ENCODE measurements around the gene FAM156B.
"Not testable (repeated sequence)": the region's sequence is repeated elsewhere in the genome, so short reads cannot be mapped to it uniquely, and the experiment has no call there.

The FAM156B gene

GRCh38 chrX:52896855-52897709, at the start of gene FAM156B:
Gene FAM156B (plus strand): TSS chrX:52897330. CDS start chrX:52907226, 9,896 bp downstream.
- DNase-seq = not testable (repeated sequence)

DNA sequence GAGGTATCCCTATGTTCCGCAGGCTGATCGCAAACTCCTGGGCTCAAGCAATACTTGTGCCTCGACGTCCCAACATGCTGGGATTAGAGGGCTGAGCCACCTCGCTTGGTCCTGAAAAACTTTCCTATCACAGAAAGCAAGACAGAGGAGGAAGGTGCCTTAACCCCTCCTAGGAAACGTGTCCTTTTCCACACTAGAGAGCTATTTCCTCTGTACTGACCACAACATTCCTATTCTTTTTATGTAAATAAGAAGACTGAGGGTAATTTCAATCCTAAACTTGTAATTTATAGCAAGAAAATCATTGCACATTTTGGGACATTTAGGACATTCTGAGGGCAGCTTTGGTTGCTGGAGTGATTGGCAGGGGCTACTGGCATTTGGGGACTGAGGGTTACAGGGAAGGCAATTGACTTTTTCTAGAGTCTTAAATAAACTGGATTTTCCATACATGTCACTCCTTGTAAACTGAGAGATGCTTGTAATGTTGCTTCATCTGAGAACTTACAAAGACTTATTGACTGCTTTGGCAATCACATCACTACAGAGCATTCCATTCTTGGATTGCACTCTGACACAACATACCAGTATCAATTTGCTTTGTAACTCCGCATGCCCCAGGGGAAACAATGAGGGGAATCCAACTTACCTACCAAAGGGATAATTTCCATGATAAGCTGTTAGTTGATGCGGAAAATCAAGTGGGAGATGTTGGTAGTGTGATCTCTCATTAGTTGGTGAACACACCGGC, 44.8 kb upstream of the FAM156B start:
- DNase-seq = no peak

GRCh38 chrX:52856991-52857525, 40.1 kb upstream of the FAM156B start:
- DNase-seq = not testable (repeated sequence)

DNA sequence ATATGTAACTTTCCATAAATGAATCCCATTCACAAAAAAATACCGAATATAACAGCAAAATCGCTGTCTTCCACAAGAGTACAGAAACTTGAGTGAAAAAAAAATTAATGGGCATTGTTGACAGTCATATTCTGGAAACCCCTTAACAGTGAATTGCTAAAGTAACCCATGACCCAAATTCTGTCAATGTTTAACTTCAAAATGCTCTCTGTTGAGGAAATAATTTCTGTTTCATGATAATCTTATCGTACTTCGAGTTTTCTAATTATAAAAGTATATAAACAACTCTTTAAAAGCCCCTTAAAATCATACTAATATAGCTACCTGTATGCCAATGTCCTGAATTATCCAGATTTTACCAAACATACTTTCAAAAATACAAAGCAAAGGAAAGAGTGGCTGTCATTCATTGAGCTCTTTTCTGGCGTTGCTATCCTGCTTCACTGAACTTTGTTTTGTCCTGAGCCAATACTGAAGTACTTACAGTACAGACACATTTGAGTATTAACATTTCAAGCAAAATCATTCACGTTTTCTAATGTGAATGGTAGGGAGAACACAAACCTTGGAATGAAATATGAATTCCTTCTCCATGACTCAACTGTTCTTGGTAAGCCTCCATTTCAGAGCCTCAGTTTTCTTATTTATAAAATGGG, 31.7 kb upstream of the FAM156B start:
- DNase-seq = no peak

DNA sequence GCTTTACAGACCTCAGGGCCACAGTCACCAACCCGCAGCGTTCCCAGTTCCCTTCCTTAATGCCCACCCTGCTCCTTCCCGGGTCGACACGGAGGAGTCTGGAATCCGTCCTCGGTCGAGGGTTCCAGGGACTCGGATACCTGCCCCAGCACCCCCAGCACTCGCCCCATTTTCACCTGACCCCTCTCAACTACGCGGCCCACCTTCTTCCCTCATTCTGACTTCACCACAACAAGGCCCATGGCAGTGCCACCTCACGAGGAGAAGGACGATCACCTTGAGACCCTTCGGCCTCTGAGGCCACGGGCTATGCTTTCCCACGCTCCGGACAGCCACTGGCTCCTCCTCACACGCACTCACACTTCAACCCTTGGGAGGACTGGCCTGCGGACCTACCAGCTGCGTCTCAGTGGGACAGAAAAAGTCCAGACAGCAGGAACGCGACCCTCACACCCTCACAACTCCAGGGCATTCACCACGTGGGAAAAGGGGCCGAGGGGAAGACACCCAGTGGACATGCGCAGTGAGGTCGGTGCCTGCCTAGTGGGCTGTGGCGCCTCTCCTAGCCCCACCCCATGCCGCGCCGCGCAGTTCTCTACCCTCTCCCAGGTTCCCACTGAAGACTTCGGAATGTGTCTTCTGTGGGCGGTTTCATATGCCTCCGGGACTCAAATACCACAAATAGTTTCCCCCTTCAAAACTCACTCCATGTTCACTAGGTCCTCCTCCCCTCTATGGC, 29.4 kb upstream of the FAM156B start, which contains the start of gene XAGE3:
XAGE3 (minus strand) TSS at position 474 of the 739 bp plus-strand sequence. CDS start 950 bp downstream, outside the sequence.
- DNase-seq = no peak

DNA sequence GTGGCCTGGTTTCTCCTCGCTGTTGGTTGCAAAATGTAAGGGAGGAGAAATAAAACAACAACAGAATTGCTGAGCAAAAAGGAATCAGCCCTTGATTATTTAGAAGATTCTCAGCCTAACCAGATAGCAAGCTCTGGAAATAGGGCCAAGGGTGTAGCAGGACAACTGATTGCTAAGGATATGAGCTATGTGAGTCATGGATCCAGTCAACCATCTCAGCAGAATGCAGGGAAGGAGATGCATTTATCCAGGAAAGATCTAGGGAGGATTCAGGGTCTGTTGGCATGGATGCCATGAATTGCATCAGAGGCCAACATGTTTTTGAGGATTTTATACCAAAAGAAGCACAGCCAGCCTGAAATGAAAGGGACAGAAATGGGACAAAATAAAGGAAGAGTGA, 27.1 kb upstream of the FAM156B start:
- DNase-seq = no peak

- not testable (repeated sequence) for DNase-seq
Measured at GRCh38 chrX:52873825-52874224, 23.3 kb upstream of the FAM156B start.

DNA sequence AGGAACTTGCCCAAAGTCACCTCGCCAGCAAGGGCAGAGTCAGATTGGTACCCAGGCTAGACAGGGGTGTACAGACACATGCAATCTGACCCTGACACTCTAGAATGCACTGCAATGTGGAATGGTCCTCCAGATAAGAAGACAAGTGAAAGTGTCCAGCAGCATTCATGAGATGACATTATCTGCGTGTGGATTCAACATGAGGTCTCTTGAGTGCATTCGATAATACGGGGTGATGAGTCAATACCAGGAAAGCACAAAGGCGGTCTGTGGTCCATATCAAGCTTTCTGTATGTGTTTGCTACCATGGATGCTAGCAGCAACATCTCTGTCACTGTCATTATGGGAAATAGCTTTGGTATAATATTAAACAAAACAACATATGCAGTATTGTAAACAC, 22.5 kb upstream of the FAM156B start:
- DNase-seq = no peak

- DNase-seq = not testable (repeated sequence)
Measured at GRCh38 chrX:52875436-52875835, 21.7 kb upstream of the FAM156B start.

DNA sequence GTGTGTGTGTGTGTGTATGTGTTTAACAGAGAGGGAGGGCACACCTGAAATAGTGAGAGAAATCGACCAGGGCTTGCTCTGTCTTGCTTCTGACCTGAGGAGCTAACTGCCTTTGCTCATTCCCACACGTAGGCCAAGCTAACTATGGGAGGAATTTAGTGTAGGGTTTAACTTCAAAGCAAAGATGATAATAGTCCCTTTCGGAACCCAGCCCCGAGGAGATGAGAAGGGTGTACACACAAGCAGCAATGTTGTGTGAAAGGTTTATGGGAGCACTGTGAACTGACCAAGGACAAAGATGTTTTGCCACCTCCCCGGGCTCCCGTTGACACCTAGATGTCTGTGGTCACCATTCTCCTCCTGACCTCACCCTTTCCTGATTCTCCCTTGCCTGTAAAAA, 20.7 kb upstream of the FAM156B start:
- not testable (repeated sequence) for DNase-seq

DNA sequence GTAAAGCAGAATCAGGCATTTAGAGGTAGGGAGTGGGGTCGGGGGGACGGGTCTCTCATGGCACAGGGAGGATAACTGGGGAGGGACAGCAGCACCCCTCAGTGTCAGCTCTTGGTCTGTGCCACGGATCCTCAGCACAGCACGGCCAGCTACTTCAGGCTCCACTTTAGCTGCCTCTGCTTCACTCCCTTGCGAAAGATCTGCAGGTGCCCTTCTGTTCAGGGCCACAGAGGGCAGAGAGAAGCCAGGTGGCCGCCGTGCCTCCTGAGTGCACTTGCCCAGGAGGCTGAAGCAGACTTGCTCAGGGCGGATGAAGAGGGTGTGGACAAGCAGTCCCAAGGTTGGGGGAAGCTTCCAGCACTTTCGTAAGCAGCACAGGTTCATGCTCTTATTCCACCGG, 9.7 kb upstream of the FAM156B start:
- not testable (repeated sequence) for DNase-seq

GRCh38 chrX:52888090-52888489, 9.0 kb upstream of the FAM156B start:
- DNase-seq = not testable (repeated sequence)

DNA sequence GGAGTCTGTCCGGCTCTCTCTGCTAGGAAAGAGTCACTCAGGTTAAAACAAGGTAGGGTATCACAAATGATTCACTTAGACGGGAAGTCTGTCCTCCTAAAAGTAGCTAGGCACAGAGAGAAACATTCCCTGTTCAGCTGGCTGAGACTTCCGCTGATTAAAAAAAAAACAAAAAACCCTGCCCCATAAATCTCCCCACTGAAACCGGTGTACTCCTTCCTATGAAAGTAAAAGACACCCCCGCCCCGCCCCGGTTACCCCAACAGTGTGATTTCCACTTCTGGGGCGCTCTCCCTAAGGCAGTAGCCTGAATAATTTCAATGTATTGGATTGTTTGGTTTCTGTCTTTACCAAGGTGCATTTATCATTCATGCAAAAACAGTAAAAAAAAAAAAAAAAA, 692 bp upstream of the FAM156B start:
- not testable (repeated sequence) for DNase-seq

DNA sequence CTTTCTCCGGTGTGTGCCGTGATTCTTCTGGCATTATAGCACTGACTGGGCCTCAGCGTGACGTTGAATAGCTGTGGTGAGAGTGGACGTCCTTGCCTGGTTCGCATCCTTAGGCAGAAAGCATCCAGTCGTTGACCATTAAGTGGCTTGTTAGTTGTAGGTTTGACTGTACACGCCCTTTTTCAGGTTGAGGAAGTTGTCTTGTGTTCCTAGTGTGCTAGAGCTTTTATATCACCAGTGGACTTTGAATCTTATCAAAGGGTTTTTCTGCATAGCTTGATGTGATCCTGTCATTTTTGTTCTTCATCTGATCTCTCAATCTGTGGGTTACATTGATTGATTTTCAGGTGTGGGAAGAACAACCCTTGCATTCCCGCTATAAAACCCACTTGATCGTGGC, 8.4 kb downstream of the FAM156B start:
- DNase-seq = not testable (repeated sequence)

DNA sequence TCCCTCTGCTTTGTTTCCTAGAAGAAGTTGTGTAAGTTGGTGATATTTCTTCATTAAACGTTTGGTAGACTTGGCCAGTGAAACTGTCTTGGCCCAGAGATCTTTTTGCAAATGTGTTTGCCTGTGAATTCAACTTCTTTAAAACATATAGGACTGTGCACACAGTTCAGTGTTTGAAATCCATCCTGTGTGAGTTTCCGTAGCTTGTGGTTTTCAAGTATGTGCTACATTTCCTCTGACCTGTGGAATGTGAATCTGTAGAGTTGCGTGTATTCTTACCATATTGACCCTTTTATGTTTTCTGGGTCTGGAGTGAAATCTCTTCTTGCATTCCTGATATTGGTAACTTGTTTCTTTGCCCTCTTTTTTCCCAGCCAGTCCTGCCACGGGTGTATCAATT, 8.9 kb downstream of the FAM156B start:
- DNase-seq = not testable (repeated sequence)

DNA sequence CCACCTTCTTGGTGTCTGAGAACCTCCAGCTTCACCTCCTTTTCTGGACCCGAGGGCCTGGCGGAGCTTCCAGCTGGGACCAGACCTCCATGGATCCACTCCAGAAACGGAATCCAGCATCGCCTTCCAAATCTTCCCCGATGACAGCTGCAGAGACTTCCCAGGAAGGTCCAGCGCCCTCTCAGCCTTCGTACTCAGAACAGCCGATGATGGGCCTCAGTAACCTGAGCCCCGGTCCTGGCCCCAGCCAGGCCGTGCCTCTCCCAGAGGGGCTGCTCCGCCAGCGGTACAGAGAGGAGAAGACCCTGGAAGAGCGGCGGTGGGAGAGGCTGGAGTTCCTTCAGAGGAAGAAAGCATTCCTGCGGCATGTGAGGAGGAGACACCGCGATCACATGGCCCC, 10.0 kb downstream of the FAM156B start:
- not testable (repeated sequence) for DNase-seq

GRCh38 chrX:52907900-52908299, 10.8 kb downstream of the FAM156B start:
- DNase-seq = not testable (repeated sequence)

DNA sequence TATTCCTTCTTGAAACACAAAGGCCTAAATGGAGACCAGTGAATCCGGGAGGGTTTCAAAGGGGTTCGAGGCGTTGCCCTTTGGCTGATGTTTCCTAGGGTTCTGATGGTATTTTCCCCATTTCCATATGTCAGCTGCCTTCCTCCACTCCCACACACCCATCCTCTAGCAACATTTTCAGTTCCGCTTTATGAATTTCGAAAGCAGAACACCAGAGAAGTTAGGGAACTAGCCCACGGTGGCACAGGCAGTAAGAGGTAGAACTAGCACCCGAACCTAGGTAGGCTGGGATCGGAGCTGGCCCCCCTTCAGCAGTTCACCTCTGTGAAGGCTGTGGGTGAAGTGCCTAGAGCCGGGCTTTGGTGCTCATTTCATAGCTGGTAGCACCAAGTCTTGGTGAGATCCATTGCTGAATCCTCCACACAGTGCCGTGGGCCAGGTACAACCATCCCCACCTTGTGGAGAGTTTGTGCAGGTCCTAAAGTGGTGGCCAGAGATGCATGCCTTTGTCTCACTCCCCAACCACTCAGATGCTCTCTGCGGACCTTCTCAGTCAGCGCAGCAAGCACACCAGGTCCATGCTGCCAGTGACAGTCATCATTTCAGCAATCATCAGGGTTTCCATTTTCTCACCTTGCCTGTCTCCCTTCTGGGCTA, 12.3 kb downstream of the FAM156B start:
- not testable (repeated sequence) for DNase-seq

GRCh38 chrX:52913681-52914080, 16.6 kb downstream of the FAM156B start:
- DNase-seq = not testable (repeated sequence)

DNA sequence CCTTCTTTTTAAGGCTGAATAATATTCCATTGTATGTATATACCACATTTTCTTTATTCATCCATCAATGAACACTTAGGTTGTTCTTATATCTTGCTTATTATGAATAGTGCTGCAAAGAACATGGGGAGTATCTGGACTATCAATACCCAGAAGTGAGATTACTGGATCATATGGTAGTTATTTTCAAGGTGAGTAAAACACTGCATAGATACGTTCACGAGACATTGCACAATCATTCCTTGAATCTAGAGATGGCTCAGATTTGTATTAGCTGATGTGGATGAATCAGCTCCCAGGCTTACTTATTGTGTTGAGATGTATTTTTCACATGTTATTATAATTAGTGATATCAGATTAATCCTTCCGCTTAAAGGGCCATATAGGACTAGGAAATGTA, 17.6 kb downstream of the FAM156B start:
- not testable (repeated sequence) for DNase-seq

- no peak for DNase-seq
Measured at GRCh38 chrX:52923781-52924241, 26.7 kb downstream of the FAM156B start.
